ENCODE results near the gene GOLGA8S. TPM values are rescaled to one million over a fixed set of nuclear protein-coding genes. Genes with fewer than 3 reads are reported as not detected.

The GOLGA8S gene
- polyA plus RNA-seq, 1 experiment, result 0.01 TPM

Small RNA genes lying within 50 kb of the gene (small RNA-seq; reads per million reads assigned to genes)
- not detected for gene RN7SL536P (ENCODE audit: insufficient read length, low read depth, low replicate concordance)

Other genes starting within 250 kb of the GOLGA8S start
- not detected in 2 replicates for gene GOLGA6L1, start 217.9 kb upstream of the GOLGA8S start, polyA plus RNA-seq (2011; rRNA removed)
- not detected in 2 replicates for gene GOLGA6L26, start 20.6 kb upstream of the GOLGA8S start, polyA plus RNA-seq (2011; rRNA removed)
- not detected in 2 replicates for gene GOLGA6L2, start 92.5 kb downstream of the GOLGA8S start, polyA plus RNA-seq (2011; rRNA removed)
- gene MKRN3, start 210.9 kb downstream of the GOLGA8S start, polyA plus RNA-seq (2011; rRNA removed), result 0.34 and 0.43 TPM in 2 replicates

All from BJ (cell line).